Activated T-helper 1 cell treated with Interleukin-2 at 50 U/mL for 16 hours (primary cell): ENCODE data around the gene C1orf116.

Experiments
- DNase-seq: peaks from one replicate; pipeline ENCODE4 v3.0.0-alpha.2; 2020; ENCODE audit warnings: low read depth

The C1orf116 gene

DNA sequence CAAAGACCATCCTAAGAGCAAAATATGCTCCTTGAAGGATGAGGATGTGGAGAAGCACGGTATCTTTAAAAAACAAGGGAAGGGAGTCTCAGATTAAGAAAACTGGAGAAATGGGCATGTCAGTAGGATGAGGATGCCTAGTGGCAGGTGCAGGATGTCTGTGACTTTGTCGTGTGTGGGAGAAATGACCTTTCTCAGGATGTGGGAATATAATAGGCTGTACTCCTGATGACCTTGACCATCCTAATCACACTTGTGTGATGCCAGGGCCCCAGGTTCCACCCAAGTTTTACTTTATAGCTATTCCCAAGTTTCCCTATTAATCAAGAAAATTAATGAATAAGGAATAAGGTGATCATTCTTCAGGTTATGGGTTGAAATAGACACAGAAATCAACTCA lies 12.9 kb downstream of the C1orf116 start:
- no peak for DNase-seq

DNA sequence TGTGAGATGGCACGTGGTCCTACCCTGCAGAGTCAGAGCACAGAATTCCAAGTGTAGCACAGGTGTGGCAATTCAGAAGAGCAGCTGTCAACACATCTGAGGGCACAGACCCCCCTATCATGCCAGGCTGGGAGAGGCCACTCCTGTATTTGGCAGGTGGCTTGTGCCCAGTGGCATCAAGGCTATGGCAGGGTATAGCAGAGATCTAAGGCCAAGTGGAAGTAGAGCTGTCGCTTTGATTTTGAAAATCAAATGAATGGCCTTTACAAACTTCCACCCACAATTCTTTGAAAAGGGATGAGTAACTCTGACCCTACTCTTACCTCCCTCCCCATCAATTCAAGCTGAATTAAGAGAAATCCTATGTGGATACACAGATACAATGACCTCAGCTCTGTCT lies 13.4 kb downstream of the C1orf116 start:
- no peak for DNase-seq

DNA sequence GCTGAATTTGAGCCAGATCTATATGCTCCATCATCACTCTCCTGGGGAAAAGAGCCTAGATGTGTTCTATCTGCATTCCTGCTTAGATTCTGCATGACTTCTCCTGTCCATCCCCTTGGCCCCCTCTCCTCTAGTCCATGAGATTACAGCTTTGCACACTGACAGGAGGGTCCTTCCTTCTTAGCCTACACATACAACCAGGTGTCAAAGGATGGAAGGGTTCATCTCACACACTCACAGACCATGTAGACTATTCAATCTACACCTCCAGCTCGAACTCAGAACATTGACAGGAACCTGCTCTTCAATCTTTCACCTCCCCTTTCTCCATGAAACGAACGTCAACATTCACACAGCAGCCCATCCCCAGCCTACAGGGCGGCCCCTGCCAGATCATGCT lies 13.8 kb downstream of the C1orf116 start:
- DNase-seq, result no peak

DNA sequence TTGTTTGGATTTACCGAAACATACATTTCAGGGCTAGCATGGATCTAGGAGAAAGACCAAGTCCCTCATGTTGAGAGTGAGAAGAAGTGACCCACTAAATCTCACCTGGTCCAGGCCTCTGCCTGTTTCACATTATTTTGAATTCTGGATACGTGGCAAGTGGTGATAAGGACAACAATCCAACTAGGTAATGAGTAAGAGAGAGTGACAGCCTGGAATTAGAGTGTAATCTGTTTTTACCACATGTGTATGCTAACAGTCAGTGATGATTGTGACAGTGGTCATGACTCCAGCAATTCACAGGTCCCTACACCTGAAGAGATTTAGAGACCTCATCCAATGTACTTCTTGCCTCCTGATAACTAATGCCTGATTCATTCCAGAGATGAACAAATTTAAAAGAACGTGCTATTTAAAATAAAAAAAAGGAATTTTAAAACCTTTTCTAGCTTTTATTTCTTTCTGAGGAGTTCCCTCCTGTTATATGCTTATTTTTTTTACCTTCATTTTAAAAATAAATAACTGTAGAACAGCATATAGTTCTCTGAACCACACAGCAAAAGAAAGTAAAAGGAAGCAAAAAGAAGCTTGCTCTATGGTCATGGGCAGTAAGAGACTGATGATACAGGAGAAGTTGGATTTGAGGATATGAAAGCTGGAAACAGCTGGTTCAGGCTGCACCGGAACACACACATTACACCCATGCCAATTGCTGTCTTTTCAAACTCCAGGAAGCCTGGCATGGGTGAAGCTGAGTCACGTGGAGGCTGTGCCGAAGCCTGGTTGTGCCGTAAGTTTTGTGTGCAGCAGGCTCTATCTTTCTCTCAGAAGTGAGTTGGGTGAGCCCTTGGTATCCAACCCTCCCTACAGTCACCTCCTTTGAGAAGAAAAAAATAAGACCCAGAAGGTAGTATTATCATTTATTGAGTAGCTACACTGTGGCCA lies 14.7 kb downstream of the C1orf116 start:
- no peak for DNase-seq

DNA sequence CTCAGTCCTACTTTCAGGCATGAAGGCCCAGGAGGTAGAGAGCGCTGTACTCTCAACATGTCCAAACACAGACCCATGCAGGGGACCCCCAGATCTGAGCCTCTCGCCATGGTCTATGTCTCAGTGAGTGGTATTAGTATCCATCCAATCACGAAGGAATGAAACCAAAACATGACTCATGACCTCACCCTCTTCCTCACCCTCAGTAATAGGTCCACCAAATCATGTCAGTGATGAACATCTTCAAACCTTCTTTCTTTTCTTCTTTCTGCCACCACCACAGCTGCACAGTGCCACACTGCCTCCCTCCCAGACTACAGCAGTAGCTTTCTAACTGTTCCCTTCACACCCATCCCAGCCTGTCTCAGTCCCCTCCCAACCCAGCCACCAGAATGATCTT lies 16.8 kb downstream of the C1orf116 start:
- no peak for DNase-seq

DNA sequence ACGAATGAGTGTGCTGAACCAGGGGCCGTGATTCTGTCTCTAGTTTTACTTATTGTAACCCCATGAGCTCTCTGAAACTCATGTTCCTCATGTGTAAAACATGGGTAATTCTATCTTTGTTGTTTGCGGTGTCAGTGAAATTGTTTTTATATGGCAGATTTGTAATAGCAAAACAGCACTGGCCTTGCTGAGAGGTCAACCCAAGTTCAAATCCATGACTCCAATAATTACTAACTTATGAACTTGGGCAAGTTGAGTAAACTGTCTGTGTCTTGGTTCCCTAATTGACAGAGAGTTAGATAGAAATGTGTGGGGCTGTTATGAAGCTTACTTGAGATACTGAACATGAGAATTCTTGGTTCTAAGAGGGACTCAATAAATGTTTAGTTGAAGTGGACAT lies 17.8 kb downstream of the C1orf116 start:
- DNase-seq, result no peak

DNA sequence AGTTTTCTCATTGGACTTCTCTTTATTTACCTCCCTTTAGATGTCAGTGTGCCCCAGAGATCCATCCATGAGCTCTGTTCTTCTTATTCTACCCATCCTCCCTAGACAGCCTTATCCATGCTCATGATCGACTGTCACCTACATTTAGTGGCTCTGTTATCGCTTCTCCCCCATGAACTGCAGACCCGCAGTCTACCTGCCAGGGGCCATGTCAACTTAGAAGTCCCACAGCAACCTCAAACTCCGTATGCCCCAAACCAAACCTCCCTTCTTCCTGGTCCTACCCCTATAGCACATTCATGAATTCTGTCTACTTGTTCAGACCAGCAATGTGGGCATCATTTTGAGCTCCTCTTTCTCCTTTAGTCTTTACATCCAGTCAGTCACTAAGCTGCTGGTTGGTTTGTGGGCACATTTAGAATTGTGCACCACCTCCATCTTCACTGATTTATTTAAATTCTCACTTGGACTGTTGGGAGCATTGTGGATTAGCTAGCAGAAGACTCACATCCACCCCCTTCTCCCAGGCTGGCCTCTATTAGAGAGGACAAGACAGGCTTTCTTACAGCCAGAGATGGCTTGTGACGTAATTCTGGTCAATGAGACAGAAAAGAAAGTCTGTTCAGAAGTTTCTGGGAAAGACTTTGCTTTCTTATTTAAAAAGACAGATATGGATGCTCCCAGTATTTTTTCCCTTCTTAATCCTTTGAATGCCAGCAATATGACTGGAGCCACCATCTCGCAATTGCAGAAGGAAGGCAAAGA lies 19.1 kb downstream of the C1orf116 start:
- DNase-seq, result no peak

DNA sequence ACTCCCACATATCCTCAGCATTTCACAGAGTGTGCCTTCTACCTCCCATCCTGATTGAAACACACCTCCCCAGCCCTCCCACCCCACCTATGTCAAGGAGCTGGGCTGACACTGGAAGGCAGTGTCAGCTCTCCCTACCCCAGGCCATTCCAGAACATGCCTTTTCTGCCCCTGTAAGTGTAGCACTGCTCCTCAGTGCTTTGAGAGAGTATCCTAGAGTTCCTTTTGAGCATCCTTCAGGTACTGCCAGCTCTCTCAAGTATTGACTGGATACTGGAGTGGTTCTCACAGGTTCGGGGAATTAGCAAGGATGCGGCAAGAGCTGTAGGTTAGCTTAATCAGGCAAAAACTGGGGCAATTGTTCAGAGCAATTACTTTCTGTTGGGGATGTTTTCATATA lies 21.8 kb downstream of the C1orf116 start:
- DNase-seq, result no peak

DNA sequence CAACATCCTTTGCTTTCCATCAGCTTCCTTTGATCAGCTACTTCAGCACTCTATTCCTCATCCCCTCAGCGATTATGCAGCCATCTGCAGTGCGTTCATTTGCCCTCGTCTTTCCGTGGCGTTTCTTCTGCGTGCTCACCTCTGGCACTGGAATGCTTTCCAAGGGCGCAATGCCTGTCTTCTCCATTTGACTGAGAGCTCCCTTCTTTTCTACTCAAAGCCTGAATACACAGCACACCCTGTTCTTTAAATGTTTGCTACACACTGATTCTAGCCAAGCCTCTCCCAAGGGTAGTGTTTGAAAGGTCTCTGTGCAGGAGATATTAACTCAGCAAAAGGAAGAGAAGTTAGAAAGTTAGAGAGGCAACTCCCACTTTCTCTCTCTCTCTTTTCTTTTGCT lies 22.6 kb downstream of the C1orf116 start:
- no peak for DNase-seq

DNA sequence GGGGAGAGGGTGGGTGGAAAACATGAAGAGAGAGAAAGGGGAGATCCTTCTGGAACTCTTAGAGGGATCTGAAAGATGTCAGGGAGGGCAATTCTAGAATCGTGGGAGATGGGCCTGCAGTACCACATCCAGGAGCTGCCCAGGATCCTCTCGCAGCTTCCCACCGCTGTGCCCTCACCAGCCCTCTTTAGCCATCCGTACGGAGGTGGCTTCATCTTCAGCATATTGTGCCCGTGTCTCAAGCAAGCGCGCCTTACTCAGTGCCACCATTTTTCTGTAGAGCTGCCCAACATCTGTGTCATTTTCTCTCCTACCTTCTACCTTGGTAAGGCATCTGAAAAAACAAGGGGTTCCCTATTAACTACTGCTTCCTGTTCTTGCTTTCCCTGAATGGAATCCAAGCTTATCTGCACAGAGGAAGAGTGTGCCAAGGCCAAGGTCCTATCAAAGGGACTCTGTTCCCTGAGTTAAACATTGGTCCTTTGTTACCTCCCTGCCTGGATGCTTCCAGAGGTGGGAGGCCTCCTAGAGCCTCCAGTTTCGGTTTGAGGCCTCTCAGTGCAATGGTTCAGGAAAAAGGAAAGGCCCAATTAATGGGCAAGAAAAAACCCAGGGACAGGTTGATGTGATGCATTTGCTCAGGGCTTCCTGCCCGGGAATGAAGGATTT lies 23.2 kb downstream of the C1orf116 start:
- no peak for DNase-seq

DNA sequence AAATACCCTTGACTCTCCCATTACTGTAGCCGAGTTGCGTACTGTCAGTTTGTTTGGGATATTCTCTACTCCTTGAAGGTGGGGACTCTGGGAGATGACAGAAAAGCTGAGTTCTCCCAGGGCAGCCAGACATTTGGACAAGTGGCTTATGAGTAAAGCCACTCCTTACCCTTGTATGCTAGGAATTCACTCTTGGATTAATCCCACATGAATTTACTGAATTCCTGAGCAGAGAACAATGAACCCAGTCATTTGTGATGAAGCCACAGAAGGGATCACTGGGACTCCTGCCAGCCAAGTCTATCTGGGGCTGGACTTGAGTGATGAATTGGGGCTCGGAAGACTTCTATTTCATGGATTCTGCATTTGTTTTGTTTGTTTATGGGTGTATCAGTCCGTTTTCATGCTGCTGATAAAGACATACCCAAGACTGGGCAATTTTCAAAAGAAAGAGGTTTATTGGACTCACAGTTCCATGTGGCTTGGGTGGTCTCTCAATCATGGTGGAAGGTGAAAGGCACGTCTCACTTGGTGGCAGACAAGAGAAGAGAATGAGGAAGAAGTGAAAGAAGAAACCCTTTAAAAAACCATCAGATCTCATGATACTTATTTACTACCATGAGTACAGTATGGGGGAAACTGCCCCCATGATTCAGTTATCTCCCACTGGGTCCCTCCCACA lies 25.1 kb downstream of the C1orf116 start:
- DNase-seq, result no peak

DNA sequence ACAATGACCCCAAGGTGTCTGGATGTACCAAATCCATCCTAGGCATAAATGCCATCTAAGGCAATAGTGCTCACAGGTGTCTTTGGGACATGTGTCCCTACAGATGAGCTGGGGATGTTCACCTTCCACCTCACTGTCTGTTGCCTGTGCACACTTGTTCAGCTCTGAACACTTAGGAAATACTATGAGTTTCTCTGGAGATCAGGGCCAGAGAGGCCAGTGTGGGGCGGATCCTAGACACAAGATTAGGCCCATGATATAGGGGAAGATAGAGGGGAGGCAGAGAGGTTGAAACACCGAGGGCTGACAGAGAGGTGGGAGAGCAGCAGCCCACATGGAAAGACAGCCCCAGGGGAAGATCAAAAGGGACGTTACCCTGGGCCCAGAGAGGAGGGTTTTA lies 25.6 kb downstream of the C1orf116 start:
- DNase-seq, result no peak

DNA sequence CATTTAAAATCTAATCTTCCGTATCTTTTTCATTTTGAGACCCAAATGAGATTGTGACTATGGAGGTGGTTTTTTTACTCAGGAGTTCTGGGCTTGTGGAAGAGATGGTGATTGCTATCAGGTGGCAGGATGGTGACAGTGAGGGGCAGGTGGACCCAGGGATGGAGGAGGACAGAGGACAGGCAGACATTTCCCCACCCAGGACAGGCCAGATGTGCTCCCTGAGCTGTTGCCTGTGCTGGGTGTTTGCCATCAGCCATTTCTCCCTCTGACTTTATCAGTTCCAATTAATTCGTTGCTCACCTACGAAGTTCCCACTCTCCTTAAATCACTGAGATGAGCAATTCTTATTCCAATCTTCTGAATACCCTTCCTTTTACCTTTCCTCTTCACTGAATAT lies 26.5 kb downstream of the C1orf116 start:
- DNase-seq, result no peak

DNA sequence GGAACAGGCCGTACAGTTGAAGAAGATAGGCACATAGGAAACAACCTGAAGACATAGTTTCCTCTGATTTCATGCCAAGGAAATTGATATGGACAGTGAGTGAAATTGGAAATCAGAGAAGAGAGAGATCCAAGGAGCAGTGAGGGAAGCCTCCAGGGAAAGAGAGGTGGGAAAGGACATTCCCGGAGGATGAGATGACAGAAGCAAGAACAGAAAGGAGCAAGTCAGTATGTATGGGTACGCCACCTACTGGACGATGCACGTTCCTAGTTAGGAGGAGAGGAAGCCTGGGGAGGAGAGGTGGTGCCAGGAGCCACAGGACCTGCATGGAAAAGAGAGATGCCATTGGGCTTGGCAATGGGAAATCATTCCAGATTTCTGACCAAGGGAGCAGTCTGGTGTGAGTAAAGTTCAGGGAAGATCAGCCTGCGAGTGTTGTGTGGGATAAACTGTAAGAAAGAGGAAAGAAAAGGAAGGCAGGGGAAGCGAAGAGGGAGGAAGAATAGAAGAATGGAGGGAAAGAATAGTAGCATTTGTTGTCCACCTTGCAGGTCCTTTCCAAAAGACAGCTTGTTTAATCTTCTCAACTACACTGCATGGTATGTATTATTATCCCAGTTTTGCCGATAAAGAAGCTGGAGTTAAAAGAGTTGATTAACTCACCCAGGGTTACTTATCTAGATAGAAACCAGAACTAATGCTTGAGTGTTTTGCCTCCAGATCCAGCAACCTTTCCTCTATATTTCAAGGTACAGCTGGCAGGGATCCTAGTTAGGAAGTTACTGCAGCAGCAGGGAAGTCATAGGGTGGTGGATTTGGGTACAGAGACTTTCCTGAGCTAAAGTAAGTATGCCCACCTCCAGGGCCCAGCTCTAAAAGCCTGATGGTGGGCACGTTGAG lies 27.4 kb downstream of the C1orf116 start:
- DNase-seq, result no peak

DNA sequence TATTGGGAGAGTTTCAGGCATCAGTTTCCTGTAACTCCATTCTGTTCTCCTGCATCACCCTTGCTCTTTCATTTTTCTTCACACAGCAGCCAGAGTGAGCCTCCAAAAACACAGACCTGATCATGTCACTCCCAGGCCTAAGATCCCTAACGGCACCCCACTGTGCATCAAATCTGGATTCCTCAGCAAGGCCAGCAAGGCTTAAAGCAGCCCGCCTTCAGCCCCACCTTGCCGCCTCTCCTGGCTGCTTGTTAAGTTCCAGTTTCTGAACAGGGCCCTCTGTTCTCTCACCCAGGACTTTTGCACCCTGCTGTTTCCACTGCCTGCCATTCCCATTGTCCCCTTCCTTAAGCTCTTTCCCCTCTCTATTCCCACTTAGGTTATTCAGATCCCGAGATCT lies 29.3 kb downstream of the C1orf116 start:
- DNase-seq, result no peak

DNA sequence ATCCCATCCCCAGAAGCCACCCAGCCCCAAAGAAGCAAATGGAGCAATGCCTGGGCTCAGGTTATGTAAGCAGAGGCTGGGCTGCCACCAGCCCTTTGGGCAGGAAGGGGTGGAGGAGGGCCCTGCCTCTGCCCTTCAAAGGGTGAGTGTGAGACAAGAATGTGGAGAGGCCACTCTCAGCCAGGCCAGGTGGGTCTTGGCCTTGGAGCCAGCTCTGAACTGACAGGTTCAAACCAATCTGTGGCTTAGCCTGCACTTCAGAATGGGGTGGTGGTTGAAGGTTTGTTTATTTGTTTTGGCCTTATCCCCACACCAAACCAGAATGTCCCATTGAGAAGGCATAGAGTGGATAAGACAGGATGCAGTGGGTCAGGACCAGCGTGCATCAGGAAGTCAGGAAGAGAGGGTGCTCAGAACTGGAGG lies 29.8 kb downstream of the C1orf116 start:
- no peak for DNase-seq

DNA sequence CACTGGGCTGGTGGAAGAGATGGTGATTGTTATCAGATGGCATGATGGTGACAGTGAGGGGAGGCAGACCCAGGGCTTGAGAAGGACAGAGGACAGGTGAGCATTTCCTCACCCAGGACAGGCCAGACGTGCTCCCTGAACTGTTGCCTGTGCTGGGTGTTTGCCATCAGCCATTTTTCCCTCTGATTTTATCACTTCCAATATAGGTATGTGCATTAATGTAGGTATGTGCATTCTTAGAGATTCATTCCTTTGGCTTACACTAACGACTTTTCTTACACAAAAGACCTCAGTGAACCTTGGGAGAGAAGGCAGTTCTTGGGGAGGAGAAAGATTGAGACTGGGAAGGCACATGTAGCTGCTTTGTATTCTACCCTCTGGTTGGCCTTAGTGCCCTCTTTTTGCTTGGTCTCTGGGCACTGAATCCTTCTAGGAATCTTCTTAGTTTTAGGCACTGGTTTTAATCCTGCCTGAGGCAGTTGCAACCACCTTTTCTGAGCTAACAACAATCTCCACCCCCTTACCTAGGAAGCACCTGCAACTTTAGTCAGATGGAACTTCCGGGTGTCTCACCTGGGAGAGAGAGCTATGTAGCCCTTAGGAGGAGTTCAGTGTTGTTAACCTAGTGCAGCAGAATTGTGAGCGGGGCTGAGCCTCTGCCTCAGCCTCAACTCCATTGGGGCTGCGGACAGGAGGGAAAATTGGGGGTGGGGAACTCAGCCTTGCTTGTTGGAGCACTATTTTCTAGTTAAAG lies 30.9 kb downstream of the C1orf116 start:
- no peak for DNase-seq

DNA sequence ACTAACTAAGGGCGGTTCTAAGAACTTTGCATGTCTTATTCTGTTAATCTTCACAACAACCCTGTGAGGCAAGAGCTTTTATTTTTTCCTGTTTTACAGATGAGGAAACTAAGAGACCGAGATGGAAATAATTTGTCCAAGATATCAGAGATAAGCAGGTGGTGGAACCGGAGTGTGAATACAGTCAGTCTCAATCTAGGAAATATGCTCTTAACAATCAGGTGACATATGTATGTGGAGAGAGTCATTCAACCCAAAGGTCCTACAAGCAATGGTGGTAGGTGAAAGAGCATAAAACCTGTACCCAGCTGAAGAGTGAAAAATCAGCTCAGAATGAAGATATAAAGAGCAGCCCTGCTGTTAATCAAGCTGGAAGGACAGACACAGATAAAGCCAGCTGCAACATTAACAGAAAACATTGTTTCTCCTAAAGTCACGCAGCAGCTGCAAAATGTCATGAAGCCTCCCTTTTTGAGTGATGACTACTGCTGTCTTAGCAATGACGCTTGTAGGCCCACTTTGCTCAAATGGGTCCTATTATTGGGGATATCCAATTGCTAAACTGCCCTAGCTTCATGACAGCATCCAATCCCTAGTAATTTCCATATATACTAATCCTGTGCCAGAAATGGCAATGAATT lies 31.8 kb downstream of the C1orf116 start:
- no peak for DNase-seq

DNA sequence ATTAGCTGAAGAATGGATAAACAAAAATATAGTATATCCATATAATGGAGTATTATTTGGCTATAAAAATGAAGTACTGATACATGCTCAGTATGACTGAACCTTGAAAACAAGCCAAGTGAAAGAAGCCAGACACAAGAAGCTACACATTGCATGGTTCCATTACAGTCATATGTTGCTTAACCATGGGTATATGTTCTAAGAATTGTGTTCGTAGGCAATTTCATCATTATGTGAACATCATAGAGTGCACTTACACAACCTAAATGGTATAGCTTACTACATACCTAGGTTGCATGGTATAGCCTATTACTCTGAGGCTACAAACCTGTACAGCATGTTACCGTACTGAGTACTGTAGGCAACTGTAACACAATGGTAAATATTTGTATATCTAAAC lies 33.7 kb downstream of the C1orf116 start:
- no peak for DNase-seq

DNA sequence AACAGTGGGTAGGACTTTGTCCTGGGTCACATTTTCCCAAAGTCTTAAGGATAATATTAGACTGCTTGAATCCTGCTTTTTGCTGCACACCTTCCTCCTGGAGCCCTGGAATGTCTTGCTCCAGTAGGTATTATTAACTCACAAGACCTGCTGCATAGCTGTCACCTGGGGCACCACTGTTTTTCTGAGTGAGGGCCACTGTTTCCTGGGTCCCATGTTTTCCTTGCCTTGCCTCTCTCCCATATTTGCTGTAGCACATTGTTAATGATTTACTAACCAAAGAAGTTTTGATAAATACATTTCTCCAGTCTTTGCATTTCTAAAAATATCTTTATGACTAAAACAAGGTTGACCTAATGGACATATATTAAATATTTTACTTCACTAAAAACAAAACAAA lies 39.8 kb downstream of the C1orf116 start:
- DNase-seq, result no peak
